GM13976 (cell line): ENCODE results near the gene HOXD1.

Experiments used
- DNase-seq: peaks from one replicate; pipeline ENCODE4 v3.0.0; 2012; ENCODE audit warnings: low spot score
- CTCF ChIP-seq: IDR thresholded peaks from 2 replicates; pipeline ENCODE4 v1.5.1; 2012; ENCODE audit warnings: borderline replicate concordance, mild to moderate bottlenecking; ENCODE audit not compliant: insufficient read depth; ENCODE audit errors: extremely low read depth, missing control alignments, control extremely low read depth
- in situ Hi-C: fragments of 300-500 bp; cut with MboI; formaldehyde crosslinking; loops from one replicate; pipeline ENCODE4 v1.12.0; 2022; ENCODE audit warnings: low sequenced_read_pairs, mixed read lengths, inconsistent platforms; ENCODE audit not compliant: unreplicated experiment

Gene HOXD1

GRCh38 chr2:176148751-176149421 is 39.6 kb upstream of the HOXD1 start:
- TF ChIP-seq CTCF = no peak
- no peak for DNase-seq
- in situ Hi-C loops = loop anchor here (10.0 to 25.0 kb wide), 4 partner anchors 306 to 663 kb away; no protein-coding TSS in a partner anchor

GRCh38 chr2:176149481-176149938 is 39.0 kb upstream of the HOXD1 start:
- no peak for DNase-seq
- no peak for TF ChIP-seq CTCF
- in situ Hi-C loops = loop anchor here (10.0 to 25.0 kb wide), 4 partner anchors 305 to 663 kb away; no protein-coding TSS in a partner anchor

GRCh38 chr2:176149939-176150583 is 38.4 kb upstream of the HOXD1 start:
- no peak for DNase-seq
- in situ Hi-C loops = loop anchor here (10.0 to 25.0 kb wide), 4 partner anchors 305 to 662 kb away; no protein-coding TSS in a partner anchor
- no peak for TF ChIP-seq CTCF

- TF ChIP-seq CTCF = no peak
- no peak for DNase-seq
- in situ Hi-C loops = no loop called here
These were observed 37.7 kb upstream of the HOXD1 start for GRCh38 chr2:176150584-176151441.

GRCh38 chr2:176151442-176152287 is 36.8 kb upstream of the HOXD1 start, which contains the start of gene HOXD4:
Gene HOXD4 (plus strand): TSS chr2:176151550. CDS start chr2:176151634, 84 bp downstream.
- TF ChIP-seq CTCF = no peak
- in situ Hi-C loops = no loop called here
- DNase-seq = no peak
